GM23248 (cell line): ENCODE results near the gene GPD1L. TPM values are rescaled to one million over a fixed set of nuclear protein-coding genes. Genes with fewer than 3 reads are reported as not detected.

Experiments used
- DNase-seq: peaks from one replicate; pipeline ENCODE4 v3.0.0-alpha.2; 2015
- H2AFZ ChIP-seq: fragments of 200-600 bp; sonication (generic); 2 replicates; pipeline ENCODE4 v1.6.1; 2016; ENCODE audit warnings: antibody characterized with exemption
- H3F3A ChIP-seq: fragments of 200-600 bp; sonication (generic); 2 replicates; pipeline ENCODE4 v1.6.1; 2016; ENCODE audit warnings: mild to moderate bottlenecking, antibody characterized with exemption, mixed run types; ENCODE audit not compliant: insufficient read depth
- H3K27ac ChIP-seq: fragments of 200-600 bp; sonication (generic); 2 replicates; pipeline ENCODE4 v1.5.1; 2016; ENCODE audit warnings: mild to moderate bottlenecking
- H3K27me3 ChIP-seq: fragments of 200-600 bp; sonication (generic); replicated peaks from 2 replicates; pipeline ENCODE4 v1.6.1; 2016; ENCODE audit warnings: mild to moderate bottlenecking; ENCODE audit not compliant: insufficient read depth
- H3K36me3 ChIP-seq: fragments of 200-600 bp; sonication (generic); 2 replicates; pipeline ENCODE4 v1.6.1; 2016; ENCODE audit warnings: low read depth, mild to moderate bottlenecking
- H3K4me1 ChIP-seq: fragments of 200-600 bp; sonication (generic); 2 replicates; pipeline ENCODE4 v1.6.1; 2016; ENCODE audit warnings: mild to moderate bottlenecking; ENCODE audit not compliant: insufficient read depth
- H3K4me2 ChIP-seq: fragments of 200-600 bp; sonication (generic); one replicate; pipeline ENCODE4 v1.6.1; 2016; ENCODE audit warnings: mild to moderate bottlenecking; ENCODE audit not compliant: unreplicated experiment
- H3K4me3 ChIP-seq: fragments of 200-600 bp; sonication (generic); 2 replicates; pipeline ENCODE4 v1.5.1; 2016; ENCODE audit warnings: mild to moderate bottlenecking
- H3K79me2 ChIP-seq: fragments of 200-600 bp; sonication (generic); 2 replicates; pipeline ENCODE4 v1.6.1; 2016; ENCODE audit warnings: mild to moderate bottlenecking; ENCODE audit not compliant: insufficient read depth
- H3K9ac ChIP-seq: fragments of 200-600 bp; sonication (generic); 2 replicates; pipeline ENCODE4 v1.6.1; 2016; ENCODE audit warnings: mild to moderate bottlenecking
- H3K9me2 ChIP-seq: fragments of 200-600 bp; sonication (generic); 2 replicates; pipeline ENCODE4 v1.6.1; 2016; ENCODE audit warnings: mixed run types, mild to moderate bottlenecking, moderate library complexity; ENCODE audit not compliant: insufficient read depth
- H3K9me3 ChIP-seq: fragments of 200-600 bp; sonication (generic); one replicate; pipeline ENCODE4 v1.6.1; 2017; ENCODE audit warnings: low read depth
- H4K20me1 ChIP-seq: fragments of 200-600 bp; sonication (generic); 2 replicates; pipeline ENCODE4 v1.6.0; 2016; ENCODE audit not compliant: insufficient read depth
- EZH2 ChIP-seq: fragments of 200-600 bp; sonication (generic); IDR thresholded peaks from 2 replicates; pipeline ENCODE4 v1.6.1; 2018; ENCODE audit warnings: antibody characterized with exemption, mild to moderate bottlenecking; ENCODE audit not compliant: insufficient read depth, poor library complexity, severe bottlenecking
- EZH2phosphoT487 ChIP-seq: fragments of 200-600 bp; sonication (generic); IDR thresholded peaks from 2 replicates; pipeline ENCODE4 v1.6.1; 2018; ENCODE audit warnings: antibody characterized with exemption, moderate library complexity, mild to moderate bottlenecking, low read depth; ENCODE audit not compliant: insufficient read depth
- WGBS, 2 experiments: methylation state at CpG; one replicate each; pipeline ENCODE4 v1.1.6; 2015 to 2017; ENCODE audit warnings: low lambda C conversion rate in 2 of 2, low coverage in 1 of 2; ENCODE audit errors: missing lambda C conversion rate in 2 of 2; 5-methylcytosine and 5-hydroxymethylcytosine counted together
- in situ Hi-C: fragments of 300-500 bp; cut with MboI; formaldehyde crosslinking; loops from 2 replicates; pipeline ENCODE4 v1.15.0; 2020
- polyA plus RNA-seq: library from polyadenylated mRNA; unstranded; fragments of >200 nt; fragmentation: Nextera tagmentation; extraction: Ambion mirVana; gene quantifications from 2 replicates; pipeline ENCODE4 v1.2.1, GENCODE V29; 2016
- total RNA-seq: library from RNA; depleted of rRNA; stranded (reverse); fragments of >200 nt; shearing (Covaris generic); gene quantifications from 2 replicates; pipeline ENCODE4 v1.2.3, GENCODE V29; 2014

GPD1L gene
- total and polyA plus RNA-seq, 2 experiments from 2014 or later = 2.4 to 3.5 TPM

- Histone ChIP-seq H3K4me1 (0 out of 2 replicates have a peak, but pooled peaks cover 5% of the 10 kb centered on the region), H3K27ac (no peak overlapping the region), H3K4me2 (no peak overlapping the region), H3K36me3 (no peaks in the 10 kb centered on the region), H4K20me1 (no peaks in the 10 kb centered on the region), H3K9ac (no peak overlapping the region), H3K9me3 (no peaks in the 10 kb centered on the region), H3F3A (no peaks in the 10 kb centered on the region), H3K9me2 (no peaks in the 10 kb centered on the region), H3K79me2 (no peaks in the 10 kb centered on the region), H3K4me3 (no peak overlapping the region), H2AFZ (0 out of 2 replicates have a peak overlapping the region, but pooled peaks have one; percentile 21), H3K27me3 (no peaks in the 10 kb centered on the region; the same call in 1 of the 2 replicates)
- 1 to 5% methylated on average over 3 of the region's 3 CpGs for WGBS, 2 experiments
- DNase-seq = peak; percentile 18
- no peak for TF ChIP-seq EZH2
- in situ Hi-C loops = no loop called here
Observed at GRCh38 chr3:32082721-32083120, 23.7 kb upstream of the GPD1L start.

- Histone ChIP-seq H3K79me2 (no peaks in the 10 kb centered on the region), H4K20me1 (no peaks in the 10 kb centered on the region), H3K27me3 (no peaks in the 10 kb centered on the region; the same call in 1 of the 2 replicates), H3K4me2 (no peak overlapping the region), H3K27ac (no peak overlapping the region), H3K9ac (no peak overlapping the region), H3K4me3 (no peak overlapping the region), H2AFZ (no peak overlapping the region), H3K9me3 (no peaks in the 10 kb centered on the region), H3K9me2 (no peaks in the 10 kb centered on the region), H3F3A (no peaks in the 10 kb centered on the region), H3K36me3 (no peaks in the 10 kb centered on the region), H3K4me1 (0 out of 2 replicates have a peak, but pooled peaks cover 5% of the 10 kb centered on the region)
- DNase-seq = no peak
- WGBS, 2 experiments = 68 to 71% methylated on average over 3 of the region's 3 CpGs
- in situ Hi-C loops = no loop called here
- TF ChIP-seq EZH2 (no peak), EZH2phosphoT487 (no peak)
Observed at GRCh38 chr3:32083702-32084270, 22.6 kb upstream of the GPD1L start.

GRCh38 chr3:32084870-32085269 is 21.6 kb upstream of the GPD1L start:
- Histone ChIP-seq H2AFZ (no peak overlapping the region), H3K9ac (no peak overlapping the region), H3K4me2 (no peak overlapping the region), H3K27me3 (no peaks in the 10 kb centered on the region; the same call in 1 of the 2 replicates), H3K4me3 (no peak overlapping the region), H3K4me1 (0 out of 2 replicates have a peak, but pooled peaks cover 5% of the 10 kb centered on the region), H3K9me2 (no peaks in the 10 kb centered on the region), H3F3A (no peaks in the 10 kb centered on the region), H3K9me3 (no peaks in the 10 kb centered on the region), H3K79me2 (no peaks in the 10 kb centered on the region), H3K36me3 (no peaks in the 10 kb centered on the region), H3K27ac (no peak overlapping the region), H4K20me1 (no peaks in the 10 kb centered on the region)
- DNase-seq = no peak
- TF ChIP-seq EZH2phosphoT487 = no peak
- TF ChIP-seq EZH2 = no peak
- in situ Hi-C loops = no loop called here
- 33% methylated on average over 2 of the region's 2 CpGs for WGBS, 2 experiments

- Histone ChIP-seq H3K9me2 (no peaks in the 10 kb centered on the region), H3K79me2 (no peaks in the 10 kb centered on the region), H3K9ac (no peak overlapping the region), H3K27me3 (no peaks in the 10 kb centered on the region; the same call in 1 of the 2 replicates), H3K27ac (no peak overlapping the region), H3K9me3 (no peaks in the 10 kb centered on the region), H3K4me3 (no peak overlapping the region), H2AFZ (no peak overlapping the region), H3K36me3 (no peaks in the 10 kb centered on the region), H3K4me2 (no peak overlapping the region), H3F3A (no peaks in the 10 kb centered on the region), H3K4me1 (0 out of 2 replicates have a peak, but pooled peaks cover 5% of the 10 kb centered on the region), H4K20me1 (no peaks in the 10 kb centered on the region)
- 59 to 63% methylated on average over 1 of the region's 1 CpG for WGBS, 2 experiments
- no peak for DNase-seq
- in situ Hi-C loops = no loop called here
- no peak for TF ChIP-seq EZH2phosphoT487
- TF ChIP-seq EZH2 = no peak
Observed at GRCh38 chr3:32086464-32086863, 20.0 kb upstream of the GPD1L start.

- Histone ChIP-seq H3F3A (no peaks in the 10 kb centered on the region), H3K4me2 (no peak overlapping the region), H3K9ac (no peak overlapping the region), H3K79me2 (no peaks in the 10 kb centered on the region), H3K9me2 (no peaks in the 10 kb centered on the region), H2AFZ (no peak overlapping the region), H3K27ac (no peak overlapping the region), H3K36me3 (no peaks in the 10 kb centered on the region), H4K20me1 (no peaks in the 10 kb centered on the region), H3K4me1 (no peaks in the 10 kb centered on the region), H3K27me3 (no peaks in the 10 kb centered on the region), H3K9me3 (no peaks in the 10 kb centered on the region), H3K4me3 (no peak overlapping the region)
- no peak for DNase-seq
- in situ Hi-C loops = no loop called here
- TF ChIP-seq EZH2 (no peak), EZH2phosphoT487 (no peak)
- 64 to 66% methylated on average over 6 of the region's 6 CpGs for WGBS, 2 experiments
Observed at GRCh38 chr3:32089476-32089875, 16.9 kb upstream of the GPD1L start.
